HG03095 (cell line): Measurements from ENCODE around the gene ARHGEF12.

Experiments used
- ATAC-seq: cut with Tn5 transposase; IDR thresholded peaks from one replicate; pipeline ENCODE4 v1.9.1; 2021; ENCODE audit warnings: moderate library complexity; ENCODE audit not compliant: unreplicated experiment

ARHGEF12 gene

DNA sequence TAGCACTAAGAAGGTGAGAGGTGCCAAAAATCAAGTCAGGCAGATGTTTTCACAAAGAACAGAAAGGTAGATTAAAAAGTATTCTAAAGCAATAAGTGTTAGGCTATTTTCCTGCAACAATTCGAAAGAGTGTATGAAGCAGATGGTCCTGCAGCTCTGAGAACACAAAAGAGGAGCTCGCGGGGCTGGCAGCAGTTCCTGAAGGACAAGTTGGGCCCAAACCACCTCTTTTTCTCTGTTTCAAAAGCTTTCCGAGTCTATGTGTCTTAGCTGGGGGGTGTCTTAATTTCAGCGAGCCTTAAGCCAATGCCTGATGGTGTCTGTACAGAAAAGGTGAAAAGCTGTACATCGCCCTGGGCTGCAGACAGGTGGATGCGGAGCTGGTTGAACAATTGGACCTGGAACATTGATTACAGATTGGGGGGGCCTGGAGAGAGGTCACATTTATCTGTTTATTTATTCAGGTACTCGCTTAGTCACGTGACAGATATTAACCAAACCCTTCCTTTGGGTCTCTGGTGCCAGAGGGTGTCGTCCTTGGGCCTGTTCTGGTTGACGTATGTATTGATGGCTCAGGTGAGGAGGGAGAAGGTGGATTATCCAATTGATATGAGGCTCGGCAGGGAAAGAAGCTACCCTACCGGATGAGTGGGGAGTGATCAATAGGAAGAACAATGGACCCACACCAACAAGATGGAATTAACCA is 200.0 kb downstream of the ARHGEF12 start:
- ATAC-seq: no peak

DNA sequence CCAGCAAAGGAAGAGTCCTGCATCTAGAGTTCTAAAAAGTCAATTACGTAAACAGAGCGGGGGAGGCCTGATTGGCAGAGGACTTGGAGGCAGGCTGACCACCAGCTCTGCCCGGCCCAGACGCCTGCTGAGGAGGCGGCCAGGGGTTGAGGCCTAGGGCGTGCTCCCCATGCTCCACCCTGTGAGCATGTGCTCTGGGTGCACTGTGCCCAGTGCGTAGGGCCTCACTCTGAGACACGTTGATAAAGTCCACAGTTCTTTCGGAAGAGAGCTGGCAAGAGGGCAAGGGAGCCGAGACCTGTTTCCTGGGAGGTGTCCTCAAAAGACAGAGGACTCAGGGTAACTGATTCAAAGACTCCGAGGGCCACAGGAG is 200.6 kb downstream of the ARHGEF12 start:
- no peak for ATAC-seq

DNA sequence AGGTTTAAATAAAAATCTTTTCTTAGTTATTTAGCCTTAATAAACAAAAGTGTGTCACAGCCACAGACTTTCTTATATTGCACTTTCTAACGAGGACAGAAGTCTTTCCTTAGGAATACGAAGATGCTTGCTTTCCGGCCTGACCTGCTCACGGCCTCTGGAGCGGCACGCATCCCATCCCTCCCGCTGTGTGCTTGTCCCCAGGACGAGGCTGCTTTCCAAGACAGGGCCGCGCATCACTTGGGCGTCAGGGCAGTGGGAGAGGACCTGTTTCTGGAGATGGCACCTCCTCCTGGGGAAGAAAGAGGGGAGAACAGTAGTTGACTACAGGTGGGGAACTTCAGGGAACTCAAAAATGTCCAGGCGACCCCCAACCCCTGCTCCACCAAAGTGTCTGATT is 201.8 kb downstream of the ARHGEF12 start:
- ATAC-seq: no peak

DNA sequence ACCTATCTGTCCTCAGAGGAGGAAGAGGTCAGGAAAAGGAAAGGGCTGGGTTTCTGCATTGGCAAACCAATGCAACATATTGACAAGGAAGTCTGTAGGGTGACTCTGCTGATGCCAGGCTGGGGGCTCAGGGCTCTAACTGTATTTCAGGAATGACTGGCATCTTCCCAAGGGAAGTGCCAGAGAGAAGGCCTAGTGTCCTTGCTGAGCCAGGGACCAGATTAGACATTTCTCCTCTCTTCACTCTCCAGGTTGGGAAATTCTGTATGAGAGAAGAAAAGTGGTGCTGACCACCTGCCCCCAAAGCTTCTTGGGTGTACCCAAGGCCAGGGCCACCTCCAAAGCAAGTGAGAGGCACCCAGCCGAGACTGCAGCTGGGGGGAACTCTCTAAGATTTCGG is 202.5 kb downstream of the ARHGEF12 start:
- ATAC-seq: no peak
